ENCODE data around the gene SHROOM3.
"Not testable (repeated sequence)": the region's sequence is repeated elsewhere in the genome, so short reads cannot be mapped to it uniquely, and the experiment has no call there.

Gene SHROOM3

GRCh38 chr4:76723373-76723772 lies 288.3 kb downstream of the SHROOM3 start:
- DNase-seq (ENCODE audit: low read depth), result peak; percentile 51

- DNase-seq (ENCODE audit: low read depth), result peak; percentile 84
Measured at GRCh38 chr4:76723924-76724323, 288.9 kb downstream of the SHROOM3 start.

GRCh38 chr4:76725039-76725438 lies 290.0 kb downstream of the SHROOM3 start:
- no peak for DNase-seq (ENCODE audit: low read depth)

GRCh38 chr4:76726176-76726575 lies 291.1 kb downstream of the SHROOM3 start:
- no peak for DNase-seq (ENCODE audit: low read depth)

GRCh38 chr4:76726631-76727030 lies 291.6 kb downstream of the SHROOM3 start:
- DNase-seq (ENCODE audit: low read depth), result no peak

- DNase-seq (ENCODE audit: low read depth), result not testable (repeated sequence)
Measured at GRCh38 chr4:76727934-76728333, 292.9 kb downstream of the SHROOM3 start.

- DNase-seq (ENCODE audit: low read depth), result no peak
Measured at GRCh38 chr4:76729460-76729859, 294.4 kb downstream of the SHROOM3 start.

- peak; percentile 51 for DNase-seq (ENCODE audit: low read depth)
Measured at GRCh38 chr4:76729980-76730379, 295.0 kb downstream of the SHROOM3 start.

GRCh38 chr4:76732246-76732645 lies 297.2 kb downstream of the SHROOM3 start:
- no peak for DNase-seq (ENCODE audit: low read depth)

- no peak for DNase-seq (ENCODE audit: low read depth)
Measured at GRCh38 chr4:76733068-76733771, 298.2 kb downstream of the SHROOM3 start.

GRCh38 chr4:76736414-76736813 lies 301.4 kb downstream of the SHROOM3 start:
- peak; percentile 71 for DNase-seq (ENCODE audit: low read depth)

GRCh38 chr4:76737180-76737579 lies 302.2 kb downstream of the SHROOM3 start:
- DNase-seq (ENCODE audit: low read depth), result no peak

- DNase-seq (ENCODE audit: low read depth), result no peak
Measured at GRCh38 chr4:76737771-76738085, 302.7 kb downstream of the SHROOM3 start.

GRCh38 chr4:76738086-76738931 lies 303.3 kb downstream of the SHROOM3 start:
- peak; percentile 65 for DNase-seq (ENCODE audit: low read depth)

- no peak for DNase-seq (ENCODE audit: low read depth)
Measured at GRCh38 chr4:76740192-76740591, 305.2 kb downstream of the SHROOM3 start.

GRCh38 chr4:76740866-76741662 lies 306.0 kb downstream of the SHROOM3 start:
- no peak for DNase-seq (ENCODE audit: low read depth)

GRCh38 chr4:76741663-76742020 lies 306.6 kb downstream of the SHROOM3 start:
- DNase-seq (ENCODE audit: low read depth), result no peak

- DNase-seq (ENCODE audit: low read depth), result peak; percentile 73
Measured at GRCh38 chr4:76744241-76744921, 309.4 kb downstream of the SHROOM3 start.

- DNase-seq (ENCODE audit: low read depth), result peak; percentile 73
Measured at GRCh38 chr4:76745240-76745639, 310.2 kb downstream of the SHROOM3 start.

- no peak for DNase-seq (ENCODE audit: low read depth)
Measured at GRCh38 chr4:76747563-76747962, 312.5 kb downstream of the SHROOM3 start.

- DNase-seq (ENCODE audit: low read depth), result peak; percentile 43
Measured at GRCh38 chr4:76748649-76749048, 313.6 kb downstream of the SHROOM3 start.

- DNase-seq (ENCODE audit: low read depth), result no peak
Measured at GRCh38 chr4:76749355-76749754, 314.3 kb downstream of the SHROOM3 start.

Measured in iris pigment epithelial cell (primary cell).